GM18861 (cell line): ENCODE data around the gene NUP42.
"Not testable (repeated sequence)": the region's sequence is repeated elsewhere in the genome, so short reads cannot be mapped to it uniquely, and the experiment has no call there.

Experiments used
- ATAC-seq: cut with Tn5 transposase; IDR thresholded peaks from one replicate; pipeline ENCODE4 v1.9.1; 2021; ENCODE audit not compliant: unreplicated experiment

The NUP42 gene

DNA sequence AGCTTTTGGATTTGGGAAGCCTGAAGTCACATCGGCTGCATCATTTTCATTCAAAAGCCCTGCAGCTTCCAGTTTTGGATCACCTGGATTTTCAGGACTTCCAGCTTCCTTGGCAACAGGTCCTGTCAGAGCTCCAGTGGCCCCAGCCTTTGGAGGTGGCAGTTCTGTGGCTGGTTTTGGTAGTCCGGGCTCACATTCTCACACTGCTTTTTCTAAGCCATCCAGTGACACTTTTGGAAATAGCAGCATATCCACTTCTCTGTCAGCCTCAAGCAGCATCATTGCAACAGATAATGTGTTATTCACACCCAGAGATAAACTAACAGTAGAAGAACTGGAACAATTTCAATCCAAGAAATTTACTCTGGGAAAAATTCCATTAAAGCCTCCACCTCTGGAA, 18.5 kb downstream of the NUP42 start:
- ATAC-seq: no peak

DNA sequence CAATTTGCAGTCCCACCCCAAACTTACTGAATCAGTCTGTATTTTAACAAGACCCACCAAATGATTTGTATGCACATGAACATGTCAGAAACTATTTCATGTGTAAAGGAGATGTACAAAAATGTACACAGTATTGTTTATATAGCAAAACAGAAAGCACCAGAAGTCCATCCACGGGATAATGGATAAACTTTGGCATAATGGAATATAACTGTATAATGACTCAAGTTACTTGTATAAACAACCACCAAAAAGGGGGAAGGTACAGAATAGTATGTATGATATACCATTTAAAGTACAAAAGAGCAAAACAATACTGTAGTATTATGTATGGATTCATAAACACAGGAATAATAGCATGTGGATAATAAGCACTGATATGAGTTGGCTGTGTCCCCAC, 22.4 kb downstream of the NUP42 start:
- no peak for ATAC-seq

DNA sequence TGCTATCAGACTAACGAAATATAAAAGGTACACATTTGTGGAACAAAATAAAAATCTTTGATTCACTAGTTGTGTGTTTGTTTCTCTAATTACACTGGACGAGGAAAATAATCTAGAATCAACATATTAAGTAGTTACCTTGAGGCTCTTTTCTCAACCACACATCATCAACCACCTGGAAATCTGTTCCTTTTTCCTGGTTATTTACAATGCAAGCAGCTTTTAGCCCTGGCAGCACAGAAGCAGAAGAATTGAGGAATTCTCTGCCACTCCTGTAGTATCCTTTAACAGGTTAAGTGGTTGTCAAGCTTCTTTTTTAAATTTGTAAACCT, 23.7 kb downstream of the NUP42 start:
- ATAC-seq: no peak

DNA sequence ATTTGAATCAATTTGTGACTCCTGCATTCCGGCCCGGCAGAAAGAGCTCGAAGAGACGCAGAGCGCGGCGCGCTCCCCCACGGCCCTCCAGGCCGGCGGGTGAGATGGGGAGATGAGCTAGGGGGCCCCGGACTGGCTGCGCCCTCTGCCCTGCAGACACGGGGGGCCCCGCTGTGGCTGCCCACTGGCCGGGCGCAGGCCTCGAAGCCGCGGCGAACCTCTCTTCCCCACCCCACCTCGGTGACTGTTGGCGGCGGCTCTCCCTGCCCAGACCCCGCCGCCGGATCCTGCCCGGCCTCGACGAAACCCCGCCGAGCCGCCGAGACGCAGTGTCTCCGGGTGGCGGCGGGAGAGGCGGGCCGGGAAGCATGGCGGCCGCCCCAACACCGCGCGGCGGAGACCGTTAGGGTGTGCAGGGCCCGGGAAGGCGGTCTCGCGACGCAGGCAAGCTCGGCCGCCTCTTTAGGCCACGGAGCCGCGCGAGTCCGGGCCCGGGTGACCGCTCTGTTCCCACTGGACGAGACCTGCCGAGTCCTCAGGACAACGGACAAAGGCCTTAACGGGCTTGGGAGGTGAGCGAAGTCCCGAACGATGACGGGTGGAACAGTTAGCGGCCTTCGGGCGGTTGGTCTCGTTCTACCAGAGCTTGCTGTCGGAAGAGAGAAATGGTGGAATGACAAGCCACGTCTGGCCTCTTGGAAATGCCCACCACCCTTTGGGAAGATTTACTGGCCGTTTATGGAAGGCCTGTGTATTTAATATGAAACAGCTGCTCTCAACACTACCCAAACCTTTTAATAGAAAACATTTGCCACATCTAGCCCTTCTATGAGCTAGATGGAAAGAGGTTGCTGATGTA, 24.3 kb downstream of the NUP42 start:
- ATAC-seq: no peak

DNA sequence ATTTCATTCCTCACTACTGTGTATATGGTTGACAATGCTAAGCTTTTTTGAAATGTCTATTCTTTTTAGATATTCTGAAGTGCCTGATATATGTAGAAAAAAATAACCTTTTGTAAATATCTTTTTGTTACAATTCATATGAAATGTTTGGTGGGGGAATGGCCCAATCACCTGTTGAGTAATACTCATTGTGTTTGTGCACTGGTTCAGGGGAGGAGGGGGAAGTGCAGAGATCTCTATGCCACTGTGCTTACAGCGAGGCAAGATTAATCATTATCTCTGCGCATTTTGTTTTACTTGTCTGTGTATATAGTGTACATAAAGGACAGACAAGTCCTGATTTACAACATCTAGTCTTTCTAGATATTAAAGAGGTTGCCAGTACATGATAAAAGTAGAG, 25.2 kb downstream of the NUP42 start:
- ATAC-seq: no peak

DNA sequence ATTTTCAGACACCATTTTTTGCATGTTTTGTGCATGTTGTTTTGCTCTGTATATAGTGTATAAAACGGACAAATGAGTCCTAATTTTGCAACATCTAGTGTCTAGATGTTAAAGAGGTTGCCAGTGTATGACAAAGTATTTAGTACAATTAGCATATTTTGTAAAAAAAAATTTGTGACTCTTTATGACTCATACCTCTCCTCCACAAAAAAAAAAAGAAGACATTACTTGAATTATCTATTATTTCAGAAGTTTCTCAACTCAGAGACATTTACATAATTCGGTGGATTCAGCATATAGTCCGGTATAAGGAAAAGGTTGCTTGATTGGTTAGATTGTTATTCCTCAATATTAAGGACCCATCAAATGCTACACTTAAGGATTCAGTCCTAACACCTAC, 26.0 kb downstream of the NUP42 start:
- no peak for ATAC-seq

DNA sequence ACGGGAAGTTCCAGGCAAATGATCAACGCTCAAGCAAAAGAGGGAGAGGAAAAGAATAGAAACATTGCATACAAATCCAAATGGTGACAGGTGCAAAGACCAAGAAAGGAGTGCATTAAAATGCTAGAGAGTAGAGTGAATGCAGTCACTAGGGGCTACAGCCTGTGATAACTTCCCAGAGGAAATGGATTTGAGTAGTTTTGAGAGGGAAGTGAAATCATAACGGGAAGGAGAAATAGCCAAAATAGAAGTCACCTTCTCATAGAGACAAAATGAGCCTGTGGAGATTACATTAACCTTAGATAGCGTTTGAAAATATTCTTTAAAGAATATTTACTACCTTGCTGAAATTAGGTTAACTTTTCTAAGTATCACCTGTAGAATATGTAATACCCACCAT, 26.5 kb downstream of the NUP42 start:
- no peak for ATAC-seq

DNA sequence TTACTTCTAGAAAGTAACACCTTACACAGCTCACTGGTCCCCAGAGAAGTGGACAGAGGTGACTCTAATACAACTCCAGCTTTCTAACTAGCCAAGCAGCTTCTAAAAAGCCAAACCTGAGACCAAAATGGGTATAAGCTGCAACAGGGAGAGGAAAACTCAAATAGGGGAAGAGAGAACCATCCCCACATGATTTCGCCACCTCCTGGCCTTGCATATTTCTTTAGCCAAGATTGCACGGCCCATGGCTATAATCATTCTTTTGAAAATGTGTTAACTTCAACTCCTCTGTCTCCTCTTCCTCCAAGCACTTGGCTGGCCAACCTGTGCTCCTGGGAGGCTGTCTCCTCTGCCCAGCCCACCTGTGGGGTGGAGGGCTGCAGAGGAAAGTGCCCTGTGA, 28.7 kb downstream of the NUP42 start:
- ATAC-seq: no peak

DNA sequence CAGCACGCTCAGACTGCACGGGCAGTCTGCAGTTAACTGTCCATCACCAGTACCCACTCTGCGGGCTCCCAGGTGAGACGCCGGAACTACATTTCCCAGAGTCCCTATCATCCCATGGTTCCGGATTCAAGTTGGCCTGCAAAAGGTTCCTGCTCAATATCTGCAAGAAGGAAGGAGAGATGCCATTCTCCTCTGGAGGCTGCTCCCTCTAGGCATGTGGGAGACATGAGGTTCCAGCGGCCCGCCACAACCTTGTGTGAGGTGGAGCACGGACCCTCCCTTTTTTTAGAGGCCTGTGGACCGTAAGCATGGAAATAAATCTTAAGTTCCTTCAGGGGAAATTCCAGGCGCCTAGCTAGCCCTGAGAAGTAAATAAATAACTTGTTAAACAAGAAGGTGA, 29.7 kb downstream of the NUP42 start:
- no peak for ATAC-seq

DNA sequence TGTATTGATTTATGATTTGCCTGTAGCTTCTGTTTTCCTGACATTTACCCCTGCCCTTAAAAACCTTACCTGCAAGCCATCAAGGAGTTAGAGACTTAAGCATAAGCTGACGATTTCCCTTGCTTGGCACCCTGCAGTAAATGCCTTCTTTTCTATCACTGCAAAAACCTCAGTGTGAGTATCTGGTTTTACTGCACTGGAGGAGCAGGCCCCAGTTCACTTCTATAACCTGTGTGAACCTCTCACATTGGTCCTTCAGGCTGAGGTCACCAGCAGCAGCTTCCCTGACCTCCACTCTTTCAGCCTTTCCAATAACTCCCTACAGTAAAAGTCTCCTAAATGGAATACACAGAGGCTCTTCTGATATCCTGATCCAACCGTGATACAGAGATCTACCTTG, 30.5 kb downstream of the NUP42 start:
- ATAC-seq: no peak

DNA sequence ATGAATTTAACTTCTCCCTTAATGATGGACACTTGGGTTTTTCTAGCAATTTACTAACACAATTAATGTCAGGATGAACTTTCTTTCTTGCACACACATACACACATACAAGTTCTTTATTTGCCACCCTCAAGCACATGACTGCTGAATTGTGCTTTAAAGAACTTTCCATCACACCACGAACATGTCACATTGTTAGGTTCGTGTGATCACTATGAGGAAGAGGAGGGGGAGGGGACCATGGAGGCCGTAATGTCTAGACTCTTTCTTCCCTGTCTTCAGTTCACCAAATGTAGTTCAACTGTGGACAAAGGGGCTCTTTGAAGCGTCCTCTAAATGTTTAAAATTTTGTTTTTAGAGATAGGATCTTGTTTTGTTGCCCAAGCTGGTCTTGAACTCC, 31.0 kb downstream of the NUP42 start:
- ATAC-seq: no peak

DNA sequence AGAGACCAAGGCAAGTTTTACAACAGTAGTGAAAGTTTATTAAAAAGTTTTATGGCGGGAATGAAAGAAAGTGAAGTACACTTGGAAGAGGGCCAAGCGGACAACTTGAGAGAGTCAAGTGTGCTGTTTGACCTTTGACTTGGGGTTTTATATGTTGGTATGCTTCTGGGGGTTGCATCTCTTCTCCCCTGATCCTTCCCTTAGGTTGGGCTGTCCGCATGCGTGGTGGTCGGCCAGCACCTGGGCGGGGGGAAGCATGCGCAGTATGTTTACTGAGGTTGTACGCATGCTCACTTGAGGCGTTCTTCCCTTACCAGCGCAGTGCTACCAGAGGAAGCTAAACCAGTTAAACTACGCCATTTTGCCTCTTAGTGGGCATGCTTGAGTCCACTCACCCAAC, 31.9 kb downstream of the NUP42 start:
- no peak for ATAC-seq

DNA sequence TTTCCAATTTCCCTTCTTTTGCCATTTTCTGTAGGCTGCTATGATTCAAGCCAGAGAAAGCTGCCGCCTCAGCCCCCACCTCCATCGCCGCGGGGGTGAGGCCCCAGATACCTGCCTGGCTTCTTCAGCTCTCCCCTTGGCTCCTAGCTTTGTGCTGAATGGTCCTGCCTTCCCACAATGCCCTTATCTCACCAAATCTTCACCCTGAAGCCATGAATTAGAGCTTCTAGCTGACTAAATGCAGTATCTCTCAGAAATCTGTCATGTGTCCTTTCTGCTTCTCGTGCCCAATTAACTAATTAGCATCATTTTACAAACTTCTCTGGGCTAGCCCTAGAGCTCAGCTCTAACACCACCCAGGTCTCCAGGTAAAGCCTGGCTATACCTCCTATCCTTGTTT, 32.6 kb downstream of the NUP42 start:
- ATAC-seq: no peak

DNA sequence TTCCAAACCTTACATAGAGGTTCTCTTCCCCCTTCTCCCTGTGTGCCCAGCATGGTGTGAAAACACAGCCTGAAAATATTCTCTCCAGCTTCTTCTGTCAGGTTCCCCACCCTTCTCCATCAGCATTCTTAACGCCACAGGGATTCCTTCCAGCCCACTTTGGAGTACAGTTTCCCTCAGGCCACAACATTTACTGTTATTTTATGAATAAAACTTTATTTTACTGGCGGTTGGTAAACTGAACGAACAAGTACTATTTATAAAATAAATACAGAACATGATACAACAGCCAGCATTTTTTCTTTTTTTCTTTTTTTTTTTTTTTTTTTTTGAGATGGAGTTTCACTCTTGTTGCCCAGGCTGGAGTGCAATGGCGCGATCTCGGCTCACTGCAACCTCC, 33.1 kb downstream of the NUP42 start:
- ATAC-seq: no peak

DNA sequence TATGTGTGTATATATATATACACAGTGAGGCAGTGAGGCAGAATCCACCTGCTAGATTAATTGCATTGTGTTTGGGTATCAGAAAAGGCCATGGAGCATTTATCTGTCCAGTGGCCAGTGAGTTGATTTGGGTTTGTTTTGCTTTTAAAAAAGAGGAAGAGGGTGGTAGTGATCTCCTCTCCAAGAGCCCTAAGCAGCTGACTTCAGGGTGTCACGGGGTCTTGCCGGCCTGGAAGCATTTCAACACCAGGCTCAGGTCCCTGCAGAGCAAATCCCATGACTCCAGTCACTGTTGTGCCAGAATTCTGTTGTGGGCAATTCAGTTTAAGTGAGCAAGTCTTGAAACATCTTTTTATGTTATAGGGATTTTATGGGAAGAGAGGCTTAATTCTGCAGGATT, 34.2 kb downstream of the NUP42 start:
- no peak for ATAC-seq

DNA sequence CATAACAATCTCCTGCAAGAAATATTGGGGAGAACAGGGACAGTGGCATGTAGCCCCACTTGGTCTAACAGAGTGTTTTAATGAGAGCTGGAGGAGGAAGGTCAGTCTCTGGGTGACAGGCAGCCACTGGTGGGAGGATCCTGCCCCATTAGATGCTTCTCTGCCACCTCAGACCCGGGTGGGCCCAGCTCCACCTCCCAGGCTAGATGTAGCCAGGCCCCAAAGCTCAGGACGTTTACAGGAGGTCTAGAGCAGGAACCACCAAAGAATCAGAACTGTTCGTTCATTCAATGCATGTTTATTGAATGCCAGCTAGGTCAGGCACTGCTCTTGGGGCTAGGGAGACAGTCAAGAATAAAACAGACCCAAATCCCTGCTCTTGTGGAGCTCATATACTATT, 36.3 kb downstream of the NUP42 start:
- ATAC-seq: no peak

DNA sequence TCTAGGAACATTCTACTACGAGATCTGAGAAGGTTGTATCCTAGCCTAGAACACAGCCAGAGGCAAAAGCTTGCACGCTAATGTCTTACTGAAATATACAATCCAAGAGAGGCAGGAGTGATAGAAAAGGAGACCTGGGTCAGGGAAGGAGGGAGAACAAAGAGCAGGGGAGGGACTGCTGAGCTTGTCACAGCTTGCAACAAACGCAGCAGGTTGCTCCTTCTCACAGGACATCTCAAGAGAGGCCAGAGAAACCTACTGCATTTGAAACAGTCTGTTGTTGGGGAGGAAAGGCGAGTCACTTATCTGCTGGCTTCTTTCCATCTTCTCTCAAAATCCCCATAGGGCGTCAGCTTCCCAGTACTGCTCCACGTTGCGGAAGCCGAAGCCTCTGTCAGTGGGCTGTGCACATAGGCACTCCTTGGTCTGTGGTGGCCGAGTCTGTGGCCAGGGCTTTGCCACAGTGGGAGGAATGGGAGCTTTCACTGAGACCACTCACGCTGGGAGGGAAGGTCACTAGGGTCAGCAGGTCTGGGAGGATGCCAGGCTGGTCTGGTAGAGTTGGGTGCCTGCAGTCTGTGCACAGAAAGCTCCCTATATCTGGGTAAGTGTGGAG, 39.0 kb downstream of the NUP42 start:
- no peak for ATAC-seq

DNA sequence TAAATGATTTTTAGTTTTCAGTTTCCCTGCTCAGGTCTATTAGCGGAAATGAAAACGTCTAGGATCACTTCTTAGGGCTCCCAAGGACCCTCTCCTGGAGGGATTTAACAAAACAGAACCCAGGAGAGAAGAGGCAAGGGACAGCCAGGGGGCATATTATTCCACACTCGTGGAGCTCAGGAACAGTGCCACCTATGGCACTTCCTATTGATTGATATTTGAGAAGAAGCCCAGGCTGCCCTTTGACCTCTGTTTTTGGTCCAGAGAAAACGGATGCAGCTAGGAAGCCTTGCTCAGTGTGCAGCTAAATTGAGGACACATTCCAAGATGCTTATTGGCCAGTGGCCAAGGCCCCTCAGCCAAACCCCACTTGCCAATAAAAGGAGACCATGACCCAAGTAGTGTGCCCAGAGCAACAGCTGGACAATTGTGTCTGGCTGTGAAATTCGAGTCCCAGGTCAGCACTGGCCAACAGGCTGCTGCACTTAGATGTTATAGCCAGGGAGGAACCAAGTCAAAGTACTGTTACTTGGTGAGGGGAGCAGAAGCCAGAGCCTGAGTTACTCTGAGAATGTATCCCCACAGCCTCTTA, 40.7 kb downstream of the NUP42 start:
- ATAC-seq: no peak

DNA sequence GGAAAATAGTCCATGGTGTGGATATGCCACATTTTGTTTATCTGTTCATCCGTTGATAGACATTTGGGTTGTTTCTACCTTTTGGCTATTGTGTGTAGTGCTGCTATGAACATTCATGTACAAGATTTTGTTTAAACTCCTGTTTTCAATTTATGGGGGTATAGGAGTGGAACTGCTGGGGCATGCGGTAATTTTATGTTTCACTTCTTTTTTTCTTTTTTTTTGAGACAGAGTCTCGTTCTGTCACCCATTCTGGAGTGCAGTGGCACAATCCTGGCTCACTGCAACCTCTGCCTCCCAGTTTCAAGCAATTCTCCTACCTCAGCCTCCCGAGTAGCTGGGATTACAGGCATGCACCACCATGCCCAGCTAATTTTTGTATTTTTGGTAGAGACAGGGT, 42.5 kb downstream of the NUP42 start:
- not testable (repeated sequence) for ATAC-seq

DNA sequence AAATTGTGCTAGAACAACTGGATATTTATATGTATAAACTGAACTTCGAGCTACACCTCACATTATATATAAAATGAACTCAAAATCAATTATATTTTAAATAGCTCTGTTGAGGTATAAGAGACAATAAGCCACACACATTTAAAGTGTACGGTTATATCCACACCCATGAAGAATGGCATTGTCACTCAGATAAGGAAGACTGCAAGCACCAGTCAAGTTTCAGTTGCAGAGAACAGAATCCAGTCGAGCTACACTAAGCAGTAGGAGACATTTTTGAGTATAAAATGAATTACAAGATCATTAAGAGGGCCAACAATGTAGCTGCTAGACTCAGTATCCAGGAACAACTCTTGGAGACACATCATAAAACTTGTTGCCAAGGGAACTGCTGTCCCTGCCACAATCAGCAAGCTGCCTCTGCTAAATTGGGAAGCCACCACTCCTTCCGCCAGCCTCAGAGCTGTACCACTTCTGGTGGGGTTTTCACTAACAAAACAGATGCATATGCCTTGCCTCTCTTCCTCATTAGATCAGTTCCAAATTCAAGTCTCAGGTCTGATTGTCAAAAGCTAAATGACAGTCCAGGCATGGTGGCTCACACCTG, 45.1 kb downstream of the NUP42 start:
- no peak for ATAC-seq

DNA sequence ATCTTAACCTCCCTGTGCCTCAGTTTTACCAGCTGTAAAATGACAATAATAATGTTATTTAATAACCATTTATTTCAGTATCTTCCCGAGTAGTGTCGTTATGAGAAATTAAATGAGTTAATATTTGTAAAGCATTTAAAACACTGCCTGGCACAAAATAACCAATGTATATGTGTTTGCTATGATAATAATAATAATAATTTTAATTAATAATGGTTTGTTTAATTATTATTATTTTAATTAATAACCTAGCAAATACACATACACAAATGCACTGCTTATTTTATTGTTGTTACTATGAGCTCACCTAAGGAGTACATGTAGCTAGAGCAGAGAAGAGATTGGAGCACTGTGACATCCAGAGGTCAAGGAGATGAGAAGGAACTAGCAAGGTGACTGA, 46.6 kb downstream of the NUP42 start:
- no peak for ATAC-seq

DNA sequence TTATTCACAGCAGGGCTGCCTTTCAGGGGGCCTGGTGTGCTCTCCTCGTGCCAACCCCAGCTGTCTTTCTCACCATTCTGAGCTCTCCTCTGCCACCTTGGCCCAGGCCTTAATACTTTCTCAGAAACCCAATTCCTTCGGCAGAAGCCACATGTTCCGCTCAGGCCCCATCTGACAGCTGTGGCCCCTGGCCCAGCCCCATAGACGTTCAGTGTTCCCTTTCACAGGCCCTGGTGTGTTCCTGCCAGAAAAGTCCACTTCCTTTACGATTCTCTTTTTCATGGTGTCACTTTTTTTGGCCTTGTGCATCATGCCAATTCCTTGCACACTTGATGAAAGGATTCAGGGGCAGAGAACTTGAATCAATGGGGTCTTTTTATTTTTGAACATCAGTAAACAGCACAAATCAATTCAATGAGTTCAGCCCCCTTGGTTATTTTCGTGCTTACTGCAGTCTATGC, 48.8 kb downstream of the NUP42 start:
- no peak for ATAC-seq
